Mucosa of descending colon (tissue), 3 donors: Measurements from ENCODE around the gene HIBCH. TPM values are rescaled to one million over a fixed set of nuclear protein-coding genes. Genes with fewer than 3 reads are reported as not detected.

ENCODE experiments used
- ATAC-seq: fragments of 200-7000 bp; cut with Tn5 transposase; one replicate; pipeline ENCODE4 v1.9.1; 2020; ENCODE audit warnings: mild to moderate bottlenecking, moderate library complexity
- DNase-seq, 3 donors: peaks; one replicate each; pipeline ENCODE4 v3.0.0-alpha.2; 2020
- H3K36me3 ChIP-seq: fragments of 200-600 bp; one replicate; pipeline ENCODE4 v1.8.0; 2021; ENCODE audit warnings: low read depth, mild to moderate bottlenecking
- H3K4me1 ChIP-seq: fragments of 200-600 bp; one replicate; pipeline ENCODE4 v1.8.0; 2021; ENCODE audit warnings: low read depth, mild to moderate bottlenecking
- H3K4me3 ChIP-seq: fragments of 200-600 bp; one replicate; pipeline ENCODE4 v1.8.0; 2021; ENCODE audit warnings: mild to moderate bottlenecking
- H3K9me3 ChIP-seq: fragments of 200-600 bp; one replicate; pipeline ENCODE4 v1.8.0; 2021; ENCODE audit warnings: mild to moderate bottlenecking
- CTCF ChIP-seq: fragments of 200-600 bp; IDR thresholded peaks from one replicate; pipeline ENCODE4 v1.8.0; 2022; ENCODE audit warnings: antibody characterized with exemption, mild to moderate bottlenecking
- intact Hi-C, 2 donors: fragments of 100-400 bp; cut with DNase I in 1 of 2; cut with micrococcal nuclease in 1 of 2; formaldehyde crosslinking; loops; one replicate each; pipeline versions ENCODE4 v1.11.0 to v1.11.1; 2022; cut with DNase I, micrococcal nuclease
- total RNA-seq, 3 donors: library from RNA; stranded (reverse); fragmentation: NEBNext Ultra II Directional in 2 of 3; extraction: Animal tissue kit (Norgen Biotek cat#: 25700) in 2 of 3; gene quantifications; one replicate each; pipeline versions ENCODE4 v1.2.1 to v1.2.4, GENCODE V29; 2021 to 2023
- donor health status: DM: no; HTN: no; CAD: no; lungs with moderate emphysema.
- donor health status: DM: no; HTN: no; CAD: no.
- donor health status: DM: no; HTN: yes; CAD: no.

HIBCH gene
- total RNA-seq, 3 donors from 2014 or later = 46.5 to 79.3 (median 46.7) TPM

- intact Hi-C loops = no loop called here
- Histone ChIP-seq H3K36me3 (no peaks in the 10 kb centered on the region), H3K4me1 (peaks cover 6% of the 10 kb centered on the region), H3K9me3 (no peaks in the 10 kb centered on the region), H3K4me3 (peak overlapping the region; percentile 48)
- ATAC-seq (peak; percentile 4), DNase-seq (no peak)
- no peak for TF ChIP-seq CTCF
Observed at GRCh38 chr2:190181123-190181669, 138.4 kb downstream of the HIBCH start.

DNA sequence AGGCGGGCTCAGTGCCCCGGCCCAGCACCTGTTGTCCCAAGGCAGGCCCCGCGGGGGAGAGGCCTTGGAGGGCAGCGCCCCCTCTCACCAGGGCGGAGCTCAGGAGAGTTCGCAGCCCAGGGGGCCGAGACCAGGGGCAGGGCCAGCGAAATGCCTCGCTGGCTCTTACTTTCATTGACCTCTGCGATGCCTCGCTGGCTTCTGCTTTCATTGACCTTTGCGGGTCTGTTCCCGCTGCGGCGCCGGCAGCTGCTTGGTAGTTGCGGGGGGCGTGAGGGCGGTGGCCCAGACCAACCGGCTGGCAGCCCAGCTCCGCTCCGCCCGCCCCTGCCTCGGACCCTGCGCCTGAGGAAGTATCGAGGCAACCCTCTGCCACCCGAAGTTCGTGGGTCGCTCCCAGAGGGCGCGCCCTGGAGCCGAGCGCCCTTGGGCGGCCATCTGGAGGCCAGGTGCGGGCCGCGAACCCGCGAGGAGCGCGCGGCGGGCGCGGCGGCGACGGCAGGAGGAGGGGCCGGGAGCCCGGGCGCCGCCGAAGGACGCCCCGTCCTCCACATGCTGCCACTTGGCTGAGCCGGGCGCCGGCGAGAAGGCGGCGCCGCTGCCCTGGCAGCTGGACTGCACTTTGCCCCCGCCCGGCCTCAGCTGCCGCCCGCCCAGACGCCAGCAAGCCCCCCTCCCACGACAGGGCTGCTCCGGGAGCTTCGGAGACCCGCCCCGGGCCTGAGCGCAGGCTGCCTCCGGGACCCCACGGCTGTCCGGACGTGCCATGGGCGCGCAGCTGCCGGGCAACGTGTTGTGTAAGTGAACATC, 139.1 kb downstream of the HIBCH start:
- intact Hi-C loops = no loop called here
- Histone ChIP-seq H3K36me3 (no peaks in the 10 kb centered on the region), H3K4me1 (no peaks in the 10 kb centered on the region), H3K9me3 (no peaks in the 10 kb centered on the region), H3K4me3 (peak overlapping the region; percentile 48)
- ATAC-seq (peak; percentile 90), DNase-seq (peak; percentile 78 to 87 (median 85))
- peak; percentile 47 for TF ChIP-seq CTCF

- no peaks in the 10 kb centered on the region for H3K36me3 ChIP-seq
- no peaks in the 10 kb centered on the region for H3K9me3 ChIP-seq
- no peak for TF ChIP-seq CTCF
- H3K4me3 ChIP-seq = no peak overlapping the region
- no peak for ATAC-seq
- H3K4me1 ChIP-seq = no peaks in the 10 kb centered on the region
- intact Hi-C loops = no loop called here
- DNase-seq = no peak
Observed at GRCh38 chr2:190179754-190180312, 139.8 kb downstream of the HIBCH start.

DNA sequence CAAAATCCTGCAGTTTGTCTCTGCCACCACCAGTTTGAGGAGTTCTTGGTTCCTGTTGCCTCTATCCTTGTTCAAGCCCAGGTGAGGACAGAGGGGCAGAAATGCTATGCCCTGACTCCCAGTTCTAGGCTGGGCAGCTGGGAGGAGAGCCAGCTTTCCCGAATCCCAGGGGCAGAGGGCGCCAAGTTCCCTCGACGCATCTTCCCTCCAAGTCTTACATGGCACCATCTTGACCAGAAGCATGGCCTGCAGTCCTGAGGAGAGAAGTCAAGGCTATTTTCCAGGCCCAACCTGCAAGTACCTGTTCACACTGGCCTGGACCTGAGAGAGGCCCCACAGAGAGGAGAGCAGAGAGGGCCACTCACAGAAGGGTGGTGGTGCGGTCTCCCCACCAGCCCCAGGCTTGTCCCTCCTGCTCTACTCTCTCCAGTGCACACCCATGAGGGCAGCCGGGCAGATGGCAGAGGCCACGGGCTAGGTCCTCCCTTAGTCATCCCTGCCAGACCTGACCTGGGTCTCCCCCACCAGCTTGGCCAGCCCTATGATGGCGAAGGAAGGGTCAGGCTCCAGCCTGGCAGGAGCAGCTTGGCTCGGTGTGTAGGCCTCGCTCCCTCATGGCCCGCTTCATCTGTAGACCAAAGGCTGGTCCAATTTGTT, 141.4 kb downstream of the HIBCH start:
- H3K9me3 ChIP-seq = peaks cover 7% of the 10 kb centered on the region

More for the DNA sequence above, 141.4 kb downstream of the HIBCH start:
- Histone ChIP-seq H3K4me1 (no peaks in the 10 kb centered on the region), H3K4me3 (no peak overlapping the region), H3K36me3 (no peaks in the 10 kb centered on the region)
- ATAC-seq = no peak
- intact Hi-C loops = no loop called here
- DNase-seq = peak in 1 of 3 donors; percentile 27
- no peak for TF ChIP-seq CTCF
